ENCODE data around the gene ZNF629.
"Not testable (repeated sequence)": the region's sequence is repeated elsewhere in the genome, so short reads cannot be mapped to it uniquely, and the experiment has no call there.

The ZNF629 gene

DNA sequence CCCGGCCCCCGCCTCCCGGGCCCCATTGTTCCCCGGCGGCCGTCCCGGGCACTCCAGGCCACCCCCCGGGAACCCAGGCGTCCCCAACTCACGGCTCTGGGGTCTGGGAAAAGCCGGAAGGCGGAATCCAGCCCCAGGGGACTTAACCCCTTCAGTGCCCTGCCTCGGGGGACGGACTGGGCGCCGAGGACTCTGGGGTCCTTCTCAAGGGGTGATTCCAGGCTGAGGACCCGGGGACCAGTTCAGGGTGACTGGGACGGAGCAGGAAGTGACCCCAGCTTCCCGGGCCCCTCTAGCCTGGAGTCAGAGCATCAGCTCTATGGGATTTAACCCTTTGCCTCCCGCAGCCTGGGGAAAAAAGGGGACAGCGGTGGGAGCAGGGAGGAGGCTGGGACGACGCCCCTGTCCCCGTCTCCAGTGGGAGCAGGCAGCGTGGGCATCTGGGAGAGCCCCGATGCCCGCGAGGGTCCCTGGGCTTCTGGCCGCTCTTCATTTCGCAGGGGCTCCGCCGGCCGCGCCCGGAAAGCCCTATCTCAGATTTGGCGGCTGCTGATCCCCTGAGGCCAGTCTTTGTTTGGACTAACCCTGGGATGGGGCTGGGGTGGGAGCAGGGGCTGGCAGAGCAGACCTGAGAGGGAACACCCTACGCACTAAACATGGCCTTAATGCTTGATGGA, at the start of gene ZNF629:
ZNF629 (minus strand) TSS at position 270 of the 677 bp plus-strand sequence. CDS start 2,723 bp downstream, outside the sequence.
- DNase-seq, result no peak

DNA sequence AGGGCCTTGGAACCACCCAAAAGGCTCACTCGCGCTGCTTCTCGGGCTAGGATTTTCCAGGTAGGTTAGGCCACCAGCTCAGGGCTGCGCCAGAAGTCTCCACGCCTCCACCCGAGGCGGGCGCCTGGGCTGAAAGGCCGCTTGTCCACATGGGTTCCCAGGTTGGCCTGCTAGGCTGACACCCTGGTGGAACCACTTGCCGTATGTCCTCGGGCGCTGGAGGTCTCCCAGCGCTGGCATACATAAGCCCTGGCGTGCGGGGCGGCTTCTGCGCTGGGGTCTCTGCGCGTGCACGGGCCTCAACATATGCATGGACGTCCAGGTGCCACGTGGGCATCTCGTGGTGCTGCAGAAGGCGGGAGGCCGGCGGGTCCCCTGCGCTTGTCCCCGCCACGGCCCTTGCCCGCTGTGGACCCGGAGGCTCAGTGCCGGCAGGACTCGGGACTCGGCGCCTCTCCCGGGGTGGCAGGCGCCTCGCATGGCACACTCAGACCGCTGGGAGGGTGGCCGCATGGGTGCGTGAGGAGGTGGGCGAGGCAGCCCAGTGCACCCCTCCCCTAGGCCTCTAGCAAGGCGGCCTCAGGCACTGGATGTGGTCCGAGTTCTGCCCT, 47.2 kb upstream of the ZNF629 start:
- DNase-seq, result no peak

DNA sequence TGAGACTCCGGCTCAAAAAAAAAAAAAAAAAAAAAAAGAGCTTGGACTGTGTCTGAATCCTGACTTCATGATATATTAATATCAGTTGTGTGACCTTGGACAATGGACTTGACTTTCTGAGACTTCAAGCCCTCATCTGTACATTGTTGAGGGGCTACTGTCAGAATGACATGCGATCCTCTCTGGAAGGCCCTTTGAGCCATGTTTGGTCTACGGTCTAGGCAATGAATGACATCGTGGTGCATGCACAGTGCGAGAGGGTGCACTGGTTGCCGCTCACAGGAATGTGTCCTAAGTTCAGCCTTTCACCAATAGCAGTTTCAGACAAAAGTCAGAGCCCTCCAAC, 43.0 kb upstream of the ZNF629 start:
- no peak for DNase-seq

DNA sequence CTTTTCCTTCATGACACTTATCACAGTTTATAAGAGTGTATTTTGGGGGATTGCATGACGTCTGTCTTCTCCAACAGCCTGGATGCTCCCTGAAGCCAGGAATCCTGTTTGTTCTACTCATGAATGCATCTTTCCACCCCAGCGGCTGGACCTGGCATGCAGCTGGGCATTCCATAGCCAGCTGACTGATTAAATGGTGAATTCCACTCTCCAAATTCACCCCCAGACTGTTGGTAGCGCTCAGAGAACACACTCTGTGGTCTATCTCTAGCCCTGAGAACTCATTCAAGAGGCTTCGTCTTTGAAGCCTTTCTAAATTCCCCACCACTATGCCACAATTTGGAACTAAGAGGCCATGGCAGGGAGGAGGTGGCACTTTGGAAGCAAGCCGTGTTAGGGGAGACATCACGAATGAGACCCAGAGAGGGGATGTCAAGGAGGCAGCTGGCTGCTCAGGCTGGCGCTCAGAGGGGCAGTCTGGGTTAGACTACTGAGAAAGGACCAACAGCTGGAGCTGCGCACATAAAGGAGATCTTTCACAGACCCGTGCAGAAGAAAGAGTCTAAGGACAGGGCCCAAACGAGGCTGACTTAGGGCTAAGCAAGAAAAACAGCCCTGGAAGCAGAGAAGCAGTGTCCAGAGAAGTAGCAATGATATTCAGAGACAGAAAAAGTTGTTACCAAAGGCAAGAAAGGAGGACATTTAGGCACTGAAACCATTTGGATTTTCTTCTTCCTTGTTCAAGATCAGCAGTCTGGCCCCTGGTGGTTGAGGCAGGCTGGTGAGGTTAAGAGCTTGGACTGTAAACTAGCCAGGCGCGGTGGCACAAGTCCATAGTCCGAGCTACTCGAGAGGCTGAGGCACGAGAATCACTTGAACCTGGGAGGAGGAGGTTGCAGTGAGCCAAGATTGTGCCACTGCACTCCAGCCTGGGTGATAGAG, 42.4 kb upstream of the ZNF629 start:
- no peak for DNase-seq

DNA sequence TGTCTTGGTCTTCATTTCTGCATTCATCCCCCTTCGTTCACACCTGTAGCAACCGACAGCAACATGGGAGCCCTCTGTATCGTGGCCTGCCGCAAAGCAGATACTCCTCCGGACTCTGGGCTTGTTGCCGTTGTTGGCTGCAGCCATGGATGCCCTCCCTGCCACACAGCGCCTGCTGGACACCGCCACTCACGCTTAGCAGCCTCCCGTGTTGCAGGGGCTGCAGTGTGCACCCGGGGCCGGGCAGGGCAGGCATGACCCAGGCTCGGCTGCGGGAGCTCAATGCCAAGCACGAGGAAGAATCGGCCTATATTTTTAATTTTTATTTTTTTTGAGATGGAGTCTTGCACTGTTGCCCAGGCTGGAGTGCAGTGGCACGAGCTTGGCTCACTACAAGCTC, 34.9 kb upstream of the ZNF629 start:
- no peak for DNase-seq

DNA sequence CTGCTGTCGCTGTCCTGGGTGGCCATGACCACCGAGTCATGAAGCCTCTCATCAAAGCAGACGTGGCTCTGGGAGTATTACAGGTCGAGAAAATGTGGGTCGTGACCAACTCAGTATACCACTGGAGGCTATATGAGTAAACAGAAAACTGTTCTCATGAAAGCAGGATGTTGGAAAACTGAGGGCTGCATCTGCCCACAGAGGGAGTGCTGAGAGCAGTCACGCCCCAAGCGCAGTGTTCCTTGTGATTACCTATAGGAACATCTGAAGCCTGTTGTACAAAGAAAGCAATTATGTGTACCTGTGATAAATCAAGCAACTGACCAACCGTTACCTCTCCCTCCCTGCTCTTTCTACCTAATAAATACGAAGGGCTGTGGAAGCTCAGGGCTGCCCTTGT, 34.4 kb upstream of the ZNF629 start:
- not testable (repeated sequence) for DNase-seq

DNA sequence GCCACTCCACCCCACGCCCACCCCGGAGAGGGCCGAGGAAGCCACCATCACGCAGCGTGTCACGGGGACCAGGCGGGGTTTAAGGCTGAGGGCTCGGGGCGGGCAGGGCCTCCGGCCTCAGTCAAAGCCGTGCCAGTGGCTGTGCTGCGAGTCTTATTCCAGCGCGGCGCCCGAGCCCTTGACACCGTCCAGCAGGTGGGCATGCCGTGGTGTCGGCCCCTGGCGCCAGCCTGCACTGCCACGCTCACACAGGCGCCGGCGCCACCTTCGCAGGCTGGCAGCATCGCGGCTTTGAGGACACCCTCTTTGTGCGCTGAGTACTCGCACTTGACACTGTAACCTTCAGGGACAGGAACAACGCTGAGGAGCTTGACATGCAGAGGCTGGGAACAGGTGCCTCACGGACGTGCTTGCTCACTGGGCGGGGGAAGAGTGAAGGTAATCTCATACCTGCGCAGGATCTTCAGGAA, 34.0 kb upstream of the ZNF629 start:
- no peak for DNase-seq

DNA sequence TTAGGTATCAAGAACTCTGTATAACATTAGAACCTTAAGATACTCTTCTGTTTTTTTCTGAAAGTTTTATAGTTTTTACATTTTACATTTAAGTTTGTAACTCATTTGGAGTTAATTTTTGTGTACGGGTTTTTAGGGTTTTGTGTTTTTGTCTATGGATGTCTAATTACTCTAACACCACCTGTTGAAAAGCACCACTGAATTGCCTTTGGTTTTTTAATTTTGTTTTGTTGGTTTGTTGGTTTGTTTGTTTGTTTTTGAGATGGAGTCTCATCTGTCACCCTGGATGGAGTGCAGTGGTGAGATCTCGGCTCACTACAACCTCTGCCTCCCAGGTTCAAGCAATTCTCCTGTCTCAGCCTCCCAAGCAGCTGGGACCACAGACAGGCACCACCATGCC, 29.8 kb upstream of the ZNF629 start:
- DNase-seq, result no peak

DNA sequence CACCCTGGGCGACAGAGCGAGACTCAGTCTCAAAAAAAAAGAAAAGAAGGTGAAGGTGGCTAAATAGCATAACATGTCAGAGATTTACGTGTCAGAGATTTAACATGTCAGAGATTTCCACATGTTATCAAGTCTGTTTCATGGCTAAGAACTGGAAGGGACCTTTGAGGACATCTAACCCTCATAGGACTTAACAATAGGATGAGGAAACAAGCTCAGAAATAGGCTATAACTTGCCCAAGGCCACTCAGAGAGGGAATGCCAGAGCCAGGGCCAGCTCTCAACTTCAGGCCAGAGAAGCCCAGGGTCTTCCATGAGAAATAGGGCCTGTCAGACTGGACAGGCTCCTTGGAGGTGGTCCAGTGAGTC, 26.8 kb upstream of the ZNF629 start:
- DNase-seq, result no peak

DNA sequence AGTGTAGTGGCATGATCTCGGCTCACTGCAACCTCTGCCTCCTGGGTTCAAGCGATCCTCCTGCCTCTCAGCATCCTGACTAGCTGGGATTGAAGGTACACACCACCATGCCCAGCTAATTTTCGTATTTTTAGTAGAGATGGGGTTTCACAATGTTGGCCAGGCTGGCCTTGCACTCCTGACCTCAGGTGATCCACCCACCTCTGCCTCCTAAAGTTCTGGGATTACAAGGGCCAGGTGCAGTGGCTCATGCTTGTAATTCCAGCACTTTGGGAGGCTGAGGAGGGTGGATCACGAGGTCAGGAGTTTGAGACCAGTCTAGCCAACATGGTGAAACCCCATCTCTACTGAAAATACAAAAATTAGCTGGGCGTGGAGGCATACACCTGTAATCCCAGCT, 22.7 kb upstream of the ZNF629 start:
- DNase-seq, result not testable (repeated sequence)

DNA sequence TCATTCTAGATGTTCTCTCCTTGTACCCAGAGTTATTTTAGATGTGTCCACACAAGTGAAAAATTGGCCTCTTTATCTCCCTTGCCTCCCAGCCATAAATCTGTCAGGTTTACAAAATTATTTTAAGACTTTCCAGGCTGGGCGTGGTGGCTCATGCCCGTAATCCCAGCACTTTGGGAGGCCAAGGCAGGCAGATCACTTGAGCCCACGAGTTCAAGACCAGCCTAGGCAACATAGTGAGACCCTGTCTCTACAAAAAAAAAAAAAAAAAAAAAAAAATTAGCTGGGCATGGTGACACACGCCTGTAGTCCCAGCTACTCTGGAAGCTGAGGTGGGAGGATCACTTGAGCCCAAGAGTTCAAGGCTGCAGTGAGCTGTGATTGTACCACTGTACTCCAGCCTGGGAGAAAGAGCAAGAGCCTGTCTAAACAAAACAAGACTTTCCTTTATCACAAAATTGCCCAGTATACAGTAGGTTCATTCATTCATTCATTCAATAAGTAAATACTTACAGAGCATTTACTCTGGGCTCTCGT, 22.0 kb upstream of the ZNF629 start:
- DNase-seq, result not testable (repeated sequence)

DNA sequence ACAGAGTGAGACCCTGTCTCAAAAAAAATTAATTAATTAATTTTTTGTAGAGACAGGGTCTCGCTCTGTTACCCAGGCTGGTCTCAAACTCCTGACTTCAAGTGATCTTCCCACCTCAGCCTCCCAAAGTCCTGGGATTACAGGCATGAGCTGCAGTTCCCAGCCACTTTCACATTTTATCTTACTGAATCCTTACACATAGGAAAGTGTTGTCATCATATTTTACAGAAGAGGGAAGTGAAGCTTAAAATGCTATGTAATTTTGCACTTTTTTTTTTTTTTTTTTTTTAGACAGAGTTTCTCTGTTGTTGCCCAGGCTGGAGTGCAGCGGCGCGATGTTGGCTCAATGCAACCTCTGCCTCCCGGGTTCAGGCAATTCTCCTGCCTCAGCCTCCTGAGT, 21.1 kb upstream of the ZNF629 start:
- no peak for DNase-seq

DNA sequence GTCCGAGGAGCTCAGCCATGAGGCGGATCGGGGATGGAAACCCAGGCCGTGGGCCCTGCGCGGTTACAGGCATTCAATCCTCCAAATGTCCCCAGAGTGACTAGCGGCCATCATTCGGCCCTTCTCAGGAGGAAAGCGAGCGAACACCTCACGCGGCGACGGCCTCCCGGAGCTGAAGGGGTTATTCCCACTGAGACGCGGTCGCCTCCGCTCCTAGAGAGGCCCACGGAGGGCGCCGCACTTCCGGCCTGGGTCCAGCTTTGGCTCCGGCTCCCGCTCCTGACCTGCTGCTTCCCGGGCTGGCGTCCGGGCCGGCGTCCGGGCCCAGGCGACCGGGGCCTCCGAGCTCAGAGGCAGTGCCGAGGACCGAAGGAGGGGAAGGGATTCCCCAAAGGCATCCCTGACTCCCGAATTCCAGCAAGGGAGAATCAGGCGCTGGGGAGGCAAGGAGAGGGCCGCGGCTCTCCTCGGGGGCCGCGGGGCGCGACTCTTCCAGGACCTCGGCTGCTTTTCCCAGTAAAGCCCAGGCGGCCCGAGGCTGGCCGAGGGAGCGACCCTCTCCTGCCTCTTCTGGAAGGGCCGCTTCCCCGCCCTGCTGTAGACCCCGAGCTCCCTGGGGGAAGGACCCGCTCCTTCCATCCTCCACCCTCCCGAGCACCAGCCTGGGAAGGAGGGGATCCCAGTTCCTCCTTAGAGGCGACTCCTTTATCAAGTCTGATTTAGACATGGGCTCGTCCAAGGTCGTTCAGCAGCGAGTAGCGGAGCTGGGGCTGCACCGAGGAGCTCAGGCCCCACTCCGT, 18.6 kb upstream of the ZNF629 start:
- DNase-seq, result peak; percentile 58

DNA sequence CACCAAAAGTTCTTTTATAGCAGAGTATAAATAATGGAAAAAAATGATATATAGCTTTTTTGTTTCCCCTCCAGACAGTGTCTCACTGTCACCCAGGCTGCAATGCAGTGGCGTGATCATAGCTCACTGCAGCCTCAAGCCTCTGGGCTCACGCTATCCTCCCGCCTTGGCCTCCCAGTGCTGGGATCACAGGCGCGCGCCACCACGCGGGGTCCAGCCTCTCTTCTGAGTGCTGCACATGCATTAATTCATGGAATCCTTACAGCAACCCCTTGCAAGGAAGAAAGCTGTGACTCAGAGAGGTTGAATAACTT, 18.0 kb upstream of the ZNF629 start:
- DNase-seq, result no peak

DNA sequence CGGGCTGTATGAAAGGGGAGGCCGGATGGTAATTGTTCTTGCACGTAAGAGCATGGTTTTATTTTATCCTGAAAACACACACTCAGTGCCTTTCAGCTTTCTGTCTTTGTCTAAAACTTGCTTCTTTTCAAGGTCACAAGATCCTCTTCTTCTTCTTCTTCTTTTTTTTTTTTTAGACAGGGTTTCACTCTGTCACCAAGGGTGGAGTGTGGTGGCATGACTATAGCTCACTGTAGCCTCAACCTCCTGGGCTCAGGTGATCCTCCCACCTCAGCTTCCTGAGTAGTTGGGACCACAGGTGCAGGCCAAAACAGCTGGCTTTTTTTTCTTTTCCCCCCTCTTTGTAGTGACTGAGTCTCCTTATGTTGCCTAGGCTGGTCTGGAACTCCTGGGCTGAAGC, 15.9 kb upstream of the ZNF629 start:
- DNase-seq, result no peak

DNA sequence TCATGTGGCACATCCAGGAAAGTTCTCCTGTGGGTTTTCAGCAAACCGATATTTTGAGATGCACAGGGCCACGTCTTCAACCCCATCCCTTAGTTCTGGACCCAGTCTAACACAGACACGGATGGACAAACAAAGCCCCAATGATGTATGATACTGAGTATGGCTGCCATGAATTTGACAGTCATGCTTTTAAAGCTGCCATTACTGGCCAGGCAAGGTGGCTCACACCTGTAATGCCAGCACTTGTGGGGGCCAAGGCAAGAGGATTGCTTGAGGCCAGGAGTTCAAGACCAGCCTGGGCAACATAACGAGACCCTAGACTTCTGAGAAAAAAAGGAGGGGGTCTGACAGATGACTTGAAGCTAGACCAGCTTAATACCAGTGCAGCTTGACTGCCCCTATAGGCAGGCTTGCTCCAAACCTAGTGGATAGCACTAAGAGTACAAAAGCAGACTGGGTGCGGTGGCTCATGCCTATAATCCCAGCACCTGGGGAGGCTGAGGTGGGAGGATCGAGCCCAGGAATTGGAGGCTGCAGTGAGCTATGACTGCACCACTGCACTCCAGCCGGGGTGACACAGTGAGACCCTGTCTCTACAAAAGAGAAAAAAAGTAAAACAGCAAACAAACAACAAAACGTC, 10.8 kb upstream of the ZNF629 start:
- no peak for DNase-seq

DNA sequence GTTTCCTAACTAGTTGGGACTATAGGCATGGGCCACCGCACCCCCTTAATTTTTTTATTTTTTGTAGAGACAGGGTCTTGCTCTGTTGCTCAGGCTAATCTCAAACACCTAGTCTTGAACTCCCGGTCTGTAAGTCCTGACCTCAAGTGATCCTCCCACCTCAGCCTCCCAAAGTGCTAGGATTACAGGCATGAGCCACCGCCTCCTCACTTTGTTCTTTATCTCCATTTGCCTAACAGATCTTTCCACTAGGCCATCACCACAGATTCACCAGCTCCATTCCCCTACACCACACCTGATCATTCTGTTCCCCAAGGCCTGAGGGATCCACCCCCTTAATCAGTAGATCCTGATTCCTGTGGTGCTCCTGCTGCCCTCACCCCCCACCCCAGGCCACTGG, 7.6 kb upstream of the ZNF629 start:
- DNase-seq, result no peak

DNA sequence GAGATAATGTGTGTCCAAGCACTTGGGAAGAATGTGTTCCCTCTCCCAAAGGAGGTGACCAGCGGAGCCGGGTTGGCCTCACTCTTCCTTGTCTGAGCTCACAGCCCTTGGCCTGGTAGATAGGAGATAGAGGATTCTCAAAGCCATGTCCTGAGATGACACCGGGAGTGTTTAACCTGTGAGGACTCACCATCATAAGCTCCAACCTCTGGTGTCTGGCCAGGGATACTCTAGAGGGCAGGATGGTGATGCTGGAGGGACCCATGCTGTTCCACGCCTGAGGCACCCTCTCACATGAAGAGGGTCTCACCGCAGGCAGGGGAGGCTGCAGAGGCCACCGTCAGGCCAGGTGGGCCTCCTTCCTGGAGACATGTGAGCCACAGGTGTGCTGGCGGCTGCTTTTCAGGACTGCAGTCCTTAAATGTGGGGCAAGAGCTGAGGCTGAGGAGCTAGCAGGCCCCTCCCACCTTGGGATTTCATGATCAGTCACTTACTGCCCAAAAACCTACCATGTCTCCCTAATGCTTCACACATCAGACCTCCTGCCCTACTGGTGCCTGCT, 6.6 kb upstream of the ZNF629 start:
- DNase-seq, result no peak

DNA sequence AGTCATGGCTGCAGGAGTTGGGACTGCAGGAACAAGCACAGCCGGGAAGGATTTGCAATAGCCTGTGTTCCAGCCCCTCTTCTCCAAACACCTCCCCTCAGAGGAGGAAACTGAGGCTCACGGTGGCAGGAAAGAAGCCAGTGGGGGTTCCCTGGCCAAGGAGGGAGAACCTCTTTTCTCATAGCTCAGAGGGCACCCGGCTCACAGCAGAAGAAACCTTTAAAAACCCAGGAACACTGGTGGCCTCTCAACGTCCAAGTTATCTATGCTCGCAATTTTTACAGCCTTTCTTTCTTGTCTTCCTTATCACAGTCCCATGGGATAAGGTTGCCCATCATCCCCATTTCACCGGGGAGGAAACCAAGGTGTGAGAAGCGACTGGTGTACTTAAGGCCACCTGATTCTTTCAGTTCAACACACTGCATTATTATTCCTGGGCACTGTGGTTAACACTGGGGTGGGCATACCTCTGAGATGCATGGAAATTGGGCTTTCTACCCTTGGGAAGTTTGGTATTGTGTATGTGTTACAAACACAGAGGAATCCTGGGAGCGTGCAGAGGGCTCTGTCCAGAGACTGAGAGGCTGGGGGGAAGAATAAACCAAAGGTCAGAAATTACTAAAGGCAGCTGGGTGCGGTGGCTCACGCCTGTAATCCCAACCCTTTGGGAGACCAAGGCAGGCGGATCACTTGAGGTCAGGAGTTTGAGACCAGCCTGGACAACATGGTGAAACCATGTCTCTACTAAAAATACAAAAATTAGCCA, 791 bp upstream of the ZNF629 start:
- no peak for DNase-seq

DNA sequence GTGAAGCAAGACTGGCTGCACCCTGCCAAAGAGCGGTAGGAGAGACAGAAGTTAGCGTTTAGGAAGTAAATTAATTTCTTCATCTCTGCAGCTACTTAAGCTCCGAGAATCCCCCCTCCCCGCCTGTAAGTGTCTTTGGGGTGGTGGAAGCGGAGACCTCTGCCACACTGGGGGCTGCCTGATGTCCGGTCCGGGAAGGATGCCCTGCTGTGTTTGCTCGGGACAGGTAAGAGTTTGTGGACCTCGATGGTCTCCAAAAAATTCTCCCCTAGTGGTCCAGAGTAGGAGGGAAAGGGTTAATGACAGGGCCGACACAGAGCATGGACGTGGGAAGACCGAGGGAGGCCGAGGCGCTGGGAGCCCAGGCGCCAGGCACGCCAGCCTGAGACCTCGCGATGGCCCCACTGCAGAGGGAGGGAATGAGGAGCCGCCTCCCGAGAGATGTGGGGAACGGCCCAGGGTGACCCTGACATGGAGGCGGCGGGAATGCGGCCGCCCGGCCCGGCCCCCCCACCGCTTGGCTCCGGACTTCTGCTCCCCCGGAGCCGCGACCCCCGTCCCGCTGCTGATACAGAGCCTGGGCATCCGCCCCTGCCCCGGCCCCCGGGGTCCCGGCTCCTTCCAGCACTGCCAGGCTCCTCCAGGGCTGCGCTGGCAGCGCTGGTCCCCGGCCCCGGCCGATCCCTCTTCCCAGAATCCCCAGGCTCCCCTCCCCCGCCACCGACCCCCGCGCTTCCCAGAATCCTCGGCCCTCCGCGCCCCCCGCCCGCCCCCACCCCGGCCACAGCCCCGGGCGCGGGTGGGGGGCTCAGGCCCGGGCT, 680 bp downstream of the ZNF629 start:
- DNase-seq, result no peak

Data from CD4-positive, alpha-beta T cell treated with Interferon gamma for 1 hour (primary cell).